Neuronal stem cell (in vitro differentiated cells): ENCODE results near the gene OR4D2. TPM values are rescaled to one million over a fixed set of nuclear protein-coding genes. Genes with fewer than 3 reads are reported as not detected.
A peak's percentile ranks its signal among the peaks of the same experiment; 100 is the strongest.

ENCODE experiments used
- DNase-seq: peaks from one replicate; pipeline ENCODE4 v3.0.0-alpha.2; 2013; ENCODE audit warnings: low spot score
- H2AFZ ChIP-seq: one replicate; pipeline ENCODE4 v1.6.1; 2013; ENCODE audit warnings: mild to moderate bottlenecking, low read length, inconsistent platforms
- H2AK5ac ChIP-seq: 2 replicates; pipeline ENCODE4 v1.6.1; 2013; ENCODE audit warnings: low read depth, mild to moderate bottlenecking, inconsistent platforms, low read length, moderate library complexity, mixed read lengths
- H2BK120ac ChIP-seq: 2 replicates; pipeline ENCODE4 v1.6.1; 2013; ENCODE audit warnings: low read depth, mild to moderate bottlenecking, inconsistent platforms, low read length, moderate library complexity, mixed read lengths
- H2BK12ac ChIP-seq: one replicate; pipeline ENCODE4 v1.6.1; 2013; ENCODE audit warnings: low read length, inconsistent platforms
- H2BK15ac ChIP-seq: 2 replicates; pipeline ENCODE4 v1.6.1; 2013; ENCODE audit warnings: mild to moderate bottlenecking, low read length, inconsistent platforms, mixed read lengths
- H2BK5ac ChIP-seq: one replicate; pipeline ENCODE4 v1.6.1; 2013; ENCODE audit warnings: inconsistent platforms, mild to moderate bottlenecking, low read length, moderate library complexity
- H3K14ac ChIP-seq: one replicate; pipeline ENCODE4 v1.6.1; 2013; ENCODE audit warnings: low read length, inconsistent platforms
- H3K18ac ChIP-seq: 2 replicates; pipeline ENCODE4 v1.6.1; 2013; ENCODE audit warnings: low read length, inconsistent platforms
- H3K23ac ChIP-seq: 2 replicates; pipeline ENCODE4 v1.6.1; 2013; ENCODE audit warnings: low read depth, mild to moderate bottlenecking, mixed read lengths, low read length, inconsistent platforms; ENCODE audit not compliant: poor library complexity
- H3K27ac ChIP-seq: replicated peaks from 3 replicates; pipeline ENCODE4 v1.5.1; 2013; ENCODE audit warnings: low read length, inconsistent platforms
- H3K27me3 ChIP-seq, 3 experiments: 2 replicates each; pipeline ENCODE4 v1.6.1; 2013; ENCODE audit warnings: low read length in 3 of 3, mild to moderate bottlenecking in 2 of 3, inconsistent platforms in 1 of 3, low read depth in 1 of 3, mixed read lengths in 1 of 3, moderate library complexity in 1 of 3; ENCODE audit not compliant: control insufficient read depth in 3 of 3, insufficient read depth in 3 of 3
- H3K36me3 ChIP-seq, 2 donors: replicated peaks in 1 of 2; 2 replicates each; pipeline ENCODE4 v1.6.1; 2013; ENCODE audit warnings: low read length in 2 of 2; ENCODE audit not compliant: control insufficient read depth in 2 of 2, insufficient read depth in 2 of 2
- H3K4ac ChIP-seq: 2 replicates; pipeline ENCODE4 v1.6.1; 2013; ENCODE audit warnings: inconsistent platforms, mild to moderate bottlenecking, low read length, moderate library complexity
- H3K4me1 ChIP-seq, 2 donors: 1 replicate in 1 of 2; 2 replicates in 1 of 2; pipeline ENCODE4 v1.6.1; 2013; ENCODE audit warnings: low read length in 2 of 2, low read depth in 1 of 2; ENCODE audit not compliant: control insufficient read depth in 2 of 2, insufficient read depth in 1 of 2
- H3K4me2 ChIP-seq: one replicate; pipeline ENCODE4 v1.6.1; 2013; ENCODE audit warnings: mild to moderate bottlenecking, low read length, inconsistent platforms; ENCODE audit not compliant: insufficient read depth, poor library complexity, severe bottlenecking
- H3K4me3 ChIP-seq, 2 donors: 2 replicates each; pipeline ENCODE4 v1.5.1; 2013; ENCODE audit warnings: low read length in 2 of 2, mild to moderate bottlenecking in 2 of 2, inconsistent platforms in 1 of 2, moderate library complexity in 1 of 2
- H3K79me1 ChIP-seq: one replicate; pipeline ENCODE4 v1.6.1; 2013; ENCODE audit warnings: low read depth, mild to moderate bottlenecking, inconsistent platforms, low read length, moderate library complexity
- H3K9ac ChIP-seq: one replicate; pipeline ENCODE4 v1.6.1; 2013; ENCODE audit warnings: mild to moderate bottlenecking, low read depth, low read length, inconsistent platforms; ENCODE audit not compliant: poor library complexity
- H3K9me3 ChIP-seq, 2 donors: replicated peaks in 1 of 2; 2 replicates each; pipeline versions ENCODE3 to v1.6.1; 2013; ENCODE audit warnings: low read length in 2 of 2, mild to moderate bottlenecking in 2 of 2, inconsistent platforms in 1 of 2, low read depth in 1 of 2, mixed read lengths in 1 of 2, moderate library complexity in 1 of 2; ENCODE audit not compliant: control insufficient read depth in 2 of 2, insufficient read depth in 1 of 2
- H4K8ac ChIP-seq: one replicate; pipeline ENCODE4 v1.6.1; 2013; ENCODE audit warnings: low read depth, mild to moderate bottlenecking, inconsistent platforms, low read length, moderate library complexity
- H4K91ac ChIP-seq: one replicate; pipeline ENCODE4 v1.6.1; 2013; ENCODE audit warnings: low read length, low read depth, mild to moderate bottlenecking, inconsistent platforms; ENCODE audit not compliant: poor library complexity
- WGBS, 2 donors: extraction: QIAGEN DNeasy Blood & Tissue Kit; methylation state at CpG; one replicate each; pipeline ENCODE4 v1.1.7; 2013; ENCODE audit warnings: missing lambda C conversion rate in 2 of 2, mixed read lengths in 1 of 2; ENCODE audit not compliant: insufficient read length in 2 of 2, insufficient replicate concordance in 1 of 2; ENCODE audit errors: extremely low coverage in 2 of 2; 5-methylcytosine and 5-hydroxymethylcytosine counted together
- polyA plus RNA-seq, 2 experiments: library from polyadenylated mRNA; stranded (reverse); fragments of 200-250 nt; gene quantifications; one replicate each; pipeline ENCODE4 v1.2.3, GENCODE V29; 2013

Gene OR4D2
- polyA plus RNA-seq (2013, experiment 1 of 2), result not detected
- not detected for polyA plus RNA-seq (2013, experiment 2 of 2)

GRCh38 chr17:58166682-58167081 lies at the start of gene OR4D2:
OR4D2 (plus strand) TSS chr17:58166982; CDS start chr17:58169656, 2,674 bp downstream.
- H3K4ac ChIP-seq, result no peak within 1 kb of the TSS
- H2BK15ac ChIP-seq, result no peak within 1 kb of the TSS
- H3K36me3 ChIP-seq, result no peaks in the 10 kb centered on the region
- no peaks in the 10 kb centered on the region for H3K9me3 ChIP-seq
- DNase-seq, result no peak
- H2BK12ac ChIP-seq, result no peak within 1 kb of the TSS
- H4K91ac ChIP-seq, result no peak within 1 kb of the TSS
- H2AFZ ChIP-seq, result no peak within 1 kb of the TSS
- peaks cover 0 to 48% (median 5%) of the 10 kb centered on the region in 3 experiments for H3K27me3 ChIP-seq
- H2AK5ac ChIP-seq, result no peak within 1 kb of the TSS
- H4K8ac ChIP-seq, result no peak within 1 kb of the TSS
- no peak within 1 kb of the TSS for H3K4me3 ChIP-seq
- H3K18ac ChIP-seq, result no peak within 1 kb of the TSS
- H2BK5ac ChIP-seq, result no peak within 1 kb of the TSS
- no peak within 1 kb of the TSS for H2BK120ac ChIP-seq
- no CpG with 5 or more reads among the region's 6 CpGs for WGBS, 2 donors
- H3K79me1 ChIP-seq, result no peaks in the 10 kb centered on the region
- H3K9ac ChIP-seq, result no peak within 1 kb of the TSS
- H3K27ac ChIP-seq, result no peak within 1 kb of the TSS
- no peaks in the 10 kb centered on the region for H3K4me1 ChIP-seq
- H3K4me2 ChIP-seq, result no peak within 1 kb of the TSS
- H3K23ac ChIP-seq, result no peak within 1 kb of the TSS
- H3K14ac ChIP-seq, result no peak within 1 kb of the TSS

GRCh38 chr17:58117382-58117781 lies 49.4 kb upstream of the OR4D2 start:
- no peak overlapping the region for H3K27ac ChIP-seq
- H3K9ac ChIP-seq, result no peak overlapping the region
- no peak overlapping the region for H2BK12ac ChIP-seq
- H4K8ac ChIP-seq, result no peak overlapping the region
- H3K9me3 ChIP-seq, result peaks cover 0 to 3% of the 10 kb centered on the region in 2 donors
- no peak overlapping the region for H2BK5ac ChIP-seq
- H3K18ac ChIP-seq, result peak overlapping the region; percentile 19
- no peak overlapping the region for H2BK120ac ChIP-seq
- no peak for DNase-seq
- no peak overlapping the region for H4K91ac ChIP-seq
- H3K36me3 ChIP-seq, result no peaks in the 10 kb centered on the region
- peak overlapping the region; percentile 44 for H3K23ac ChIP-seq
- no peak overlapping the region for H3K14ac ChIP-seq
- H3K4me3 ChIP-seq, result no peak overlapping the region
- H2BK15ac ChIP-seq, result no peak overlapping the region
- peaks cover 0 to 26% (median 4%) of the 10 kb centered on the region in 3 experiments for H3K27me3 ChIP-seq
- no CpG with 5 or more reads among the region's 5 CpGs for WGBS, 2 donors
- no peak overlapping the region for H3K4ac ChIP-seq
- no peak overlapping the region for H2AFZ ChIP-seq
- H3K4me1 ChIP-seq, result no peaks in the 10 kb centered on the region
- no peaks in the 10 kb centered on the region for H3K79me1 ChIP-seq
- no peak overlapping the region for H2AK5ac ChIP-seq
- H3K4me2 ChIP-seq, result no peak overlapping the region

GRCh38 chr17:58119491-58119890 lies 47.3 kb upstream of the OR4D2 start:
- Histone ChIP-seq H4K8ac (no peak overlapping the region), H2BK120ac (no peak overlapping the region), H2BK12ac (no peak overlapping the region), H2BK5ac (no peak overlapping the region), H3K4me1 (no peaks in the 10 kb centered on the region), H3K4me2 (no peak overlapping the region), H3K18ac (no peak overlapping the region), H3K27me3 (peaks cover 0 to 17% (median 4%) of the 10 kb centered on the region in 3 experiments), H3K9me3 (peaks cover 0 to 3% of the 10 kb centered on the region in 2 donors), H3K14ac (no peak overlapping the region), H2AFZ (no peak overlapping the region), H3K79me1 (no peaks in the 10 kb centered on the region), H3K4ac (no peak overlapping the region), H3K23ac (no peak overlapping the region), H3K27ac (no peak overlapping the region), H3K9ac (no peak overlapping the region), H2AK5ac (no peak overlapping the region), H3K4me3 (no peak overlapping the region), H2BK15ac (no peak overlapping the region), H4K91ac (no peak overlapping the region), H3K36me3 (no peaks in the 10 kb centered on the region)
- DNase-seq, result no peak
- WGBS, 2 donors, result no CpG with 5 or more reads among the region's 3 CpGs

GRCh38 chr17:58120195-58120822 lies 46.5 kb upstream of the OR4D2 start:
- no peak overlapping the region for H2BK15ac ChIP-seq
- no peak overlapping the region for H4K8ac ChIP-seq
- no peak overlapping the region for H2AFZ ChIP-seq
- H3K27me3 ChIP-seq, result peaks cover 0 to 10% (median 4%) of the 10 kb centered on the region in 3 experiments
- no peak overlapping the region for H3K4me3 ChIP-seq
- no peak overlapping the region for H3K27ac ChIP-seq
- no peaks in the 10 kb centered on the region for H3K79me1 ChIP-seq
- H2BK5ac ChIP-seq, result no peak overlapping the region
- no peak overlapping the region for H3K18ac ChIP-seq
- H3K36me3 ChIP-seq, result no peaks in the 10 kb centered on the region
- peaks cover 0 to 3% of the 10 kb centered on the region in 2 donors for H3K9me3 ChIP-seq
- no peaks in the 10 kb centered on the region for H3K4me1 ChIP-seq
- no peak overlapping the region for H3K23ac ChIP-seq
- no peak overlapping the region for H3K9ac ChIP-seq
- WGBS, 2 donors, result no CpG with 5 or more reads among the region's 7 CpGs
- no peak overlapping the region for H3K4ac ChIP-seq
- H2BK12ac ChIP-seq, result no peak overlapping the region
- no peak overlapping the region for H3K4me2 ChIP-seq
- no peak overlapping the region for H2AK5ac ChIP-seq
- H2BK120ac ChIP-seq, result no peak overlapping the region
- H4K91ac ChIP-seq, result no peak overlapping the region
- DNase-seq, result peak; percentile 80
- H3K14ac ChIP-seq, result no peak overlapping the region
